NCI-H1105 treated with DMSO at 0.1 percent for 48 hours (cell line): Measurements from ENCODE around the gene NRG3.
A peak's percentile ranks its signal among the peaks of the same experiment; 100 is the strongest.

Experiments used
- DNase-seq: peaks from one replicate; lab custom pipeline; 2025; lab: John Stamatoyannopoulos, UW

NRG3 gene

DNA sequence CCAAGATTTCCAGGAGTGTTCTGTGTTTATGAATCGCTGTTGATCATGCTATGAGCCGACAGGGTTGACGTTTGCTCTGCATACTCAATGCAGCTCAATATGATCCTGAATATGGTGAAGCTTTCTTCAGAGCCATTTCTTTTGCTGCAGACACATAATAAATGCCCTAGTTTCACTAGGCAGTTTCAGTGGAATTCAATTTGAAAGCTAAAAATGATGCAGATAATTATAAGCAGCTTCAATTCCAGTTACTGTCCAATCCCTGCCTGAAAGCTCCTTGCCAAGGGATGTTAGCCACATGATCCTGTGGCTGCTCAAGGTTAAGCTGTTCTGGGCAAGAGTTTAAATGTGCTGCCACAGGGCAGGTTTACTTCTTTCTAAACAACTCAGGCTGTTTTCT, 805.6 kb downstream of the NRG3 start:
- DNase-seq, result no peak

DNA sequence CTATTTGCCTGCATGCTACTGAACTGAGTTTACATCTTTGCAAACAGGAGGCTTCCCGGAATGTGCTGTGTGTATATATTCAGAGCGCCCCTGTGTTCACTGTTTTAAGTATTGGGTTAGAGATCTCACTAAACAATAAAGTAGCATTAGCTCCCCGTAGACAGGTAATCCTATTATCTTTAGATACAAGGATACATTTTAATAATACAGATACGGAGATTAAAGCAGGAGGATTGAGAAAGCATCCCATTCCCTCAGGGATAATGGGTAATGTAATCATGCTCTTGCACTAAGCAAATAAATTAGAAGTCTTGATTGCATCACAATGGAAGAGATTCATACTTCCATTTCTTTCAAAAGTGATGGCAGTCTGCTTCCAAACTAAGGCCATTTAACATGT, 809.0 kb downstream of the NRG3 start:
- DNase-seq, result no peak

DNA sequence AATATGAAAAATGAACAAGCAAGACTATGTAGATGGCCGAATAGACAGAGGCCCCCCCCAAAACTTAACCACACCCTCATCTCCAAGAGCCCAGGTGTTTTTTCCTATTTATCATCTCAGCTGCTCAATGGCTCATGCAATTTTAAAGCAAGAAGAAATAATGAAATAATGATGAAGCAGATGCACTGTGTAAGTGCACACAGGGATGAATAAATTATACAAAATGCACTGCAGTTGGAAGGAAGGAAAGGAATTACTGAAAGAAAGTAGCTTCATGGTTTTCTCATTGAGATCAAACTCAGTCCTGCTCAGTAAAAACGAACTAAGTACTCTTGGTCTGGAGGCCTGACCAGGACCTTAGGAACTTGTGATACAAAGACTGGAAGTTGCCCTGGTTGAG, 810.1 kb downstream of the NRG3 start:
- DNase-seq, result no peak

GRCh38 chr10:82691211-82691610, 816.2 kb downstream of the NRG3 start:
- no peak for DNase-seq

DNA sequence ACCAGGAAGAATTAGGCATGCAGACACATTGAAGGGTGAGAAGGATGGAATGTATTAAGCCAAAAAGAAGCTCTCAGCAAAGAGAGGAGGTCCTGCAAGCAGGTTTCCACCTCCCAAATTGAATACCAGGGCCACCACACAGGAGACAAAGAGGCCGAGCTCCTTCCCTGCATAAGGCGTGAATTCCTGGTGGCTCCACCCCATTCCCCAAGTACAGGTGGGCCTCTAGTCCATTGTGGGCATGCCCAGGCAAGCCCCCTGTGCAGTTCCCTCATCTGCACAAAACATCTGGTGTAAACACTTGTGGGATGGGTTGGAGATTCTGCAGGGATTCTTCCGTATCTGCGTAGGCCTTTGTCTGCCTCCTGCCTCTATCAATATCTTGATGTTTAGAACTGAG, 817.5 kb downstream of the NRG3 start:
- DNase-seq, result no peak

DNA sequence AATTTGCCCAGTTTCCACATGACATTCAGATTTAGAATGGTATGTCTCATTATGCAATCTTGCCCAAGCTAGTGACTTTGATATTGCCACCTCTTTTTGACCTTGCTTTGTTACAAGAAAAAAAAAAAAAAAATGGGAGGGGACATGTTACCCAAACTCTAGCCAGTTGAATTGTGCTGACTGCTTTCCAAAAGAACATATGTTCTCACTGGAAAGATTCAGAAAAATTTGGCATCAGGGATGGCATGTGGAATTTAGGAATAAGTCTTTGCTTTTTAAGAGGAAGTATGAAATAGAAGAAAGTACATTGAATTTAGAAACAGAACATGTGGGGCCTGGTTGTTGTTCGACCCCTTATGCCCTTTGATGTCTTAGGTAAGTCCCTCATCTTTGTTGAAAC, 846.8 kb downstream of the NRG3 start:
- no peak for DNase-seq

GRCh38 chr10:82722273-82722672, 847.3 kb downstream of the NRG3 start:
- DNase-seq, result no peak

GRCh38 chr10:82736305-82736704, 861.3 kb downstream of the NRG3 start:
- no peak for DNase-seq

DNA sequence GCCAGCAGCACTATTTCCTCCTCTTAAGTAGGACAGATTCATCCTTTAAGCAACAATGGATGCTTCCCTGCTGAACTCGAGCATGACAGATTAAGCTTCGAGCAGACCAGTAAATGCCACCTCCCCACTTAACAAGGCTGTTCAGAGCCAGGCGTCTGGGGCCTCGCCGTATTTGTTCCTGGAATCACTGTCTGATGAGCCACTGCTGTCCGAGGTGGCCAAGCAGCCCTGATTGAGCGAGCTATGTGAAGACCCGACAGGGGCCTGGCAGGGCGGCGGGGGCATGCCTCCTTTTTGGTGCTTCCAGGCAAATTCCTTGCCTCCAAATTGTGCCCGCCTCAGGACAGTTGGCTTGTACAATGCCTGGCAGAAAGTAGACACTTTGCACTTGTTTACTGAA, 862.6 kb downstream of the NRG3 start:
- no peak for DNase-seq

GRCh38 chr10:82738592-82738991, 863.6 kb downstream of the NRG3 start:
- no peak for DNase-seq

DNA sequence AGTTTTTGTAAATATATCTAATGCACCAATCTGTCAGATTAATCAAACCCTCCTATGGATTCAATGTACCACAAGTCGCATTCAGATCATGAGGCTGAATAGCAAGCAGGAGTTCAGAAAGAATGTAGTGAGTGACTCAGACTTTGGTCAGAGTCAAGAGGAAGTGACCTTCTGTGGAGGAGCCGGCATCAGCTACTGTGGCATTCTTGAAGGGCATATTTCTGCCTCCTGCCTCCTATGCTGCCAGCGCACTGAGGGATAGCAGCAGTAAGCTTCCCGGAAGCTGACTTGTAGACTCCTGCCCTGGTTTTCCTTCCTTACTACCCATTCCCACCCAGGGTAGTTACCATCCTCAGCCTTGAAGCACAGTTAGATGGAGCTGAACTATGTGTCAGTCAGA, 867.5 kb downstream of the NRG3 start:
- DNase-seq, result no peak

- no peak for DNase-seq
Observed at GRCh38 chr10:82742898-82743297, 867.9 kb downstream of the NRG3 start.

GRCh38 chr10:82750538-82750937, 875.5 kb downstream of the NRG3 start:
- no peak for DNase-seq

DNA sequence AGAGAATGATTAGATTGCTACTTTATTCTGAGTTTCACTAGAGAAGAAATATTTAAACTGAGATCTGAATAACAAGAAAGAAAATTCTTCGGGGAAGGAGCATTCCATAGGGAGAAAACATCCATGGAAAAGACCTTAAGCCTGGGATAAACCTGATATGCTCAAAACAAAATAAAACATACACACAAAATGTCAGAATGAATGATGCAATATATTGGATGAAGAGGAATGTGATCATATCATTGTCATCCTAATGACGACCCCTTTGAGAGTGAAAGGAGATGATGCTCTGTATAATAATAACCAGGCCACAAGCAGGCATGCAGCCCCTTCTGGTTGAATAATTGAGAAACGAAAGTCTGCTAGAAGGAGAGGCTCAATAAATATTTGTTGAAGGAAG, 882.4 kb downstream of the NRG3 start:
- DNase-seq, result no peak

DNA sequence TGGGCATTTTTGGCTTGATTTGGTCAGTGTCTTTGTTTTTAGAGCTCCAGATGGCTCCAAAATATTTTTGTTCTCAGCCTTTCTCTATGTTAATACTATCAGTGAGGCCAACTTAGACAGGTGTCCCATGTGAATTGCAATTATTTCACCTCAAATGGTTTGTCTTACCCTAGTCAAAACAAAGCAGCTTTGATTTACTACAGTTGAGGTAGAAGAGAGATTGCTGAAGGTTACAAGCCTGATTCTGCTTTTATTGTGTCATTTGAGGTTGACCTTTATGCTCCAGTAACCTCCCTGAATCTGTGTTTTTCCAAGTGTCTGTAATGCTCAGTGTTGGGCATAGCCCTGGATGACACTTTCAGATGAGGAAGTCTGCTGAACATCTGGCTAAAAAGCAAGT, 882.9 kb downstream of the NRG3 start:
- no peak for DNase-seq

DNA sequence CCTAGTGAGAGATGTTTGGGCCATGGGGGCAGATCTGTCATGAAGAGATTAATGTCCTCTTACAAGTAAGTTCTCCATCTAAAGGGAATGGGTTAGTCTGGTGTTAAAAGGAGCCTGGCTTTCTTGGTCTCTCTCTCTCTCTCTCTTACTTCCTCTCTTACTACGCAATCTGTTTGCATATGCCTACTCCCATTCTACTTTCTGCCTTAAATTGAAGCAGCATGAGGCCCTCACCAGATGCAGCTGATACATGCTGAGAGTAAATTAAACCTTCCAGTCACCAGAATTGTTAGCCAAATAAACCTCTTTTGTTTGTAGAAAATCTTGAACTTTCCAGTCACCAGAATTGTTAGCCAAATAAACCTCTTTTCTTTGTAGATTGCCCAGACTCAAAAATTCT, 884.1 kb downstream of the NRG3 start:
- no peak for DNase-seq

DNA sequence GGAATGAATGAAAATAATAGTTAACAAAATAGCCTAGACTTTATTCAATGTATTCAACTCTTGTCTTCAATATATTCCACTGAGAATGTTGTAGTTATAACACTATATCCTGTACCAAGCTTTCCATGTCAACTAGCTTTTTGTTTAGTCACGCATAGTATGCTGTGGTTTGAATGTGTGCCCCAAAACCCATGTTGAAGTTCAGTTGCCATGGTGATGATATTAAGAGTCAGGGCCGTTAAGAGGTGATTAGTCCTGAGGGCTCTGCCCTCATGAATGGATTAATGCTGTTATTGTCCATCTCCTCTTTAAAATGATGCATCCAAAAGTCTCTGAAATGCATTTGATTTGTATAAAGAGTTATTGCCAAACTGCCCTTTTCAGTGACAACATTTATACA, 887.6 kb downstream of the NRG3 start:
- no peak for DNase-seq

DNA sequence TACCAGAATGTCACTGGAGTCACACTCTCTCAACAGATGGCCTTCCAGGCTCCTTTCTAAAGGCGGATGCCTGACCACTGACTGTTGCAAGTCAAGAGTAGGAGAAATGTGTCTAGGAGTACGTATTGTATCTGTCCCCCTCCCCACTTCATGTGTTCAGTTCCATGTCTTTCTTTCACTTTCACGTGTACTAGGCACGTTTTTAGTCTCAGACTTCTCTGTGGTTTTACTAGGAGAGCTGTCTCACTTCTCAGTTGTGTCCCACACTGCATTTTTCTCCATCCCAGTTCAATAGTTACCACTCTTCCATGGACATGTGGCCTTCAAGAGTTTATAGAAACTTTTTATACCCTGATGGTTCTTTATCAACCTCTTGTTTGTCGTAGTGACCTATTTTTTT, 893.0 kb downstream of the NRG3 start:
- DNase-seq, result no peak

- no peak for DNase-seq
Observed at GRCh38 chr10:82778908-82779307, 903.9 kb downstream of the NRG3 start.

GRCh38 chr10:82796510-82796909, 921.5 kb downstream of the NRG3 start:
- DNase-seq, result peak; percentile 12

- DNase-seq, result no peak
Observed at GRCh38 chr10:82801289-82801688, 926.3 kb downstream of the NRG3 start.

GRCh38 chr10:82811621-82812020, 936.6 kb downstream of the NRG3 start:
- no peak for DNase-seq

- peak; percentile 28 for DNase-seq
Observed at GRCh38 chr10:82813856-82814255, 938.9 kb downstream of the NRG3 start.

DNA sequence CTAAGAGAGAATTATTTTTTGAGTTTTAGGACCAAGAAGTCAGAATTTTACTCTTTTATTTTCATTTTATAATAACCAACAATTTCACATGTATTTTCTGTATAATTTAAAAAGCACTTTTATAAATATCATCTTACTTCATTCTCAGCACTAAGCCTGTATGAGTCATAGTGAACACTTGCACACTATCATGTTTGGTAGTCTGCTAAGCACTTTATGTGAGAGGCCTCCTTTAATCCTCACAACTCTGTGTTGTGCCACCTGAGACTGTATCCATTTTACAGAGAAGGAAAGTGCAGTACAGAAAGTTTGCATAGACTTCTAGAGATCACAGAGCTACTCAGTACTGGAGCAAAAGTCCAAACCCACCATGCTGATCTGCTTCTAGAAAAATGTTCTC, 939.6 kb downstream of the NRG3 start:
- DNase-seq, result no peak

DNA sequence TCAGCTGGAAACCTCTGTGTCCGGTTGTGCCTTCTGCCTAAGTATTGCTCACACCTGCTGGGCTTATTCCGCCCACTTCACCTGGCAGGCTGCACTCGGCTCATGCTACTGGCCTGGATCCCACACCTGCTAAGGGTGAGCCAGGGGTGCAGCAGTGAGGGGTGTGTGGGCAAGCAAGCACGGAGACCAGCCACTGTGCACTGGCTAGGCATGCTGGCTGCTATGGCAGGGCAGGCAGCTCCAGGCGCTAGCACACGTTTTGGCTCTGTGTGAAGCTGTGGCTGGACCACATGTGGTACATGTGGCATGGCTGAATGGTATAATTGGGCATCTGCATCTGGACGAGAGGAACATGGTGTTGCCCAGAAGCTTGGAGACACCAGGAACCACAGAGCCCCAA, 940.7 kb downstream of the NRG3 start:
- no peak for DNase-seq
